VCaP (cell line): ENCODE data around the gene RCE1.

Experiments
- H3K27ac ChIP-seq: fragments of 450-650 bp; 2 replicates; pipeline ENCODE4 v1.5.1; 2017
- TF ChIP-seq, protein P1 (sequence below): fragments of 450-650 bp; conservative IDR thresholded peaks from 2 replicates; pipeline ENCODE4 v1.5.1; 2017; ENCODE audit warnings: mild to moderate bottlenecking, moderate library complexity

Gene RCE1

DNA sequence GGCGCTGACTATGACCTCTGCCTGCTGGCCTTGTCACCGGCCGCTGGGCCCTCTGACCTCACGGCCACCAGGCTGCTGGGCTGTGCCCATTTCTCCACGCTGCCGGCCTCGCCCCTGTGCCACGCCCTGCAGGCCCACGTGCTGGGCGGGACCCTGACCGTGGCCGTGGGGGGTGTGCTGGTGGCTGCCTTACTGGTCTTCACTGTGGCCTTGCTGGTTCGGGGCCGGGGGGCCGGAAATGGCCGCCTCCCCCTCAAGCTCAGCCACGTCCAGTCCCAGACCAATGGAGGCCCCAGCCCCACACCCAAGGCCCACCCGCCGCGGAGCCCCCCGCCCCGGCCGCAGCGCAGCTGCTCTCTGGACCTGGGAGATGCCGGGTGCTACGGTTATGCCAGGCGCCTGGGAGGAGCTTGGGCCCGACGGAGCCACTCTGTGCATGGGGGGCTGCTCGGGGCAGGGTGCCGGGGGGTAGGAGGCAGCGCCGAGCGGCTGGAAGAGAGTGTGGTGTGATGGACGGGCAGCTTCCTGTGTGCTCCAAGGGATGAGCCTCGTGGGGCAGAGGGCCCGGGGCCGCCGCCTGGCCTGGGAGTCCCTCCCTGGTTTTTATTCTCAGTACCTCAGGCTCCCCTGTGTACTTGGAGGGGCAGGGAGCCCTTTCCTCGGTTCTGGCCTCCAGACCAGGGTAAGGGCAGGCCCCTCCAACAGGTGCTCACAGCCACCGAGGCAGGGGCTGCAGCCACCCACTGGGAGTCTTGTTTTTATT, 16.6 kb downstream of the RCE1 start:
- TF ChIP-seq, protein P1, sequence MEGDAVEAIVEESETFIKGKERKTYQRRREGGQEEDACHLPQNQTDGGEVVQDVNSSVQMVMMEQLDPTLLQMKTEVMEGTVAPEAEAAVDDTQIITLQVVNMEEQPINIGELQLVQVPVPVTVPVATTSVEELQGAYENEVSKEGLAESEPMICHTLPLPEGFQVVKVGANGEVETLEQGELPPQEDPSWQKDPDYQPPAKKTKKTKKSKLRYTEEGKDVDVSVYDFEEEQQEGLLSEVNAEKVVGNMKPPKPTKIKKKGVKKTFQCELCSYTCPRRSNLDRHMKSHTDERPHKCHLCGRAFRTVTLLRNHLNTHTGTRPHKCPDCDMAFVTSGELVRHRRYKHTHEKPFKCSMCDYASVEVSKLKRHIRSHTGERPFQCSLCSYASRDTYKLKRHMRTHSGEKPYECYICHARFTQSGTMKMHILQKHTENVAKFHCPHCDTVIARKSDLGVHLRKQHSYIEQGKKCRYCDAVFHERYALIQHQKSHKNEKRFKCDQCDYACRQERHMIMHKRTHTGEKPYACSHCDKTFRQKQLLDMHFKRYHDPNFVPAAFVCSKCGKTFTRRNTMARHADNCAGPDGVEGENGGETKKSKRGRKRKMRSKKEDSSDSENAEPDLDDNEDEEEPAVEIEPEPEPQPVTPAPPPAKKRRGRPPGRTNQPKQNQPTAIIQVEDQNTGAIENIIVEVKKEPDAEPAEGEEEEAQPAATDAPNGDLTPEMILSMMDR: no peak
- H3K27ac ChIP-seq: no peak overlapping the region

DNA sequence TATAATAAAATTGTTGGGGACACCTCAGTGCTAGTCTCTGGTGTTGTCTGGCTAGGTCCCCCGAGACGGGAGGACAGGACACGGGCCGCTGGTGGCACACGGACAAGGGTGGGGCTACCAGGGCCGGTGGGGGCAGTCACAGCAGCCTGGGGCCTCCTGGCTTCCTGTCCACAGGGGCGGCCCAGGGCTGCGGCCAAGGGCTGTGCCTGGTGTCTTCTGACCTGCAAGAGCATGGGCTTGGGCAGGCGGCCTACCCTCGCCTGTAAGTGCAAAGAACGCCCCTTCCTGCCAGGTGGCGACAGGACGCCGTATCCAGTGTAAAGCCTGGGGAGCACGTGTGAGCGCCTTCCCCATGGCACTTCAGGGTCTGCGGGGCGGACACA, 17.2 kb downstream of the RCE1 start:
- TF ChIP-seq, protein P1: 0 out of 2 replicates have a peak, but pooled peaks have one; percentile 12
- H3K27ac ChIP-seq: no peak overlapping the region

DNA sequence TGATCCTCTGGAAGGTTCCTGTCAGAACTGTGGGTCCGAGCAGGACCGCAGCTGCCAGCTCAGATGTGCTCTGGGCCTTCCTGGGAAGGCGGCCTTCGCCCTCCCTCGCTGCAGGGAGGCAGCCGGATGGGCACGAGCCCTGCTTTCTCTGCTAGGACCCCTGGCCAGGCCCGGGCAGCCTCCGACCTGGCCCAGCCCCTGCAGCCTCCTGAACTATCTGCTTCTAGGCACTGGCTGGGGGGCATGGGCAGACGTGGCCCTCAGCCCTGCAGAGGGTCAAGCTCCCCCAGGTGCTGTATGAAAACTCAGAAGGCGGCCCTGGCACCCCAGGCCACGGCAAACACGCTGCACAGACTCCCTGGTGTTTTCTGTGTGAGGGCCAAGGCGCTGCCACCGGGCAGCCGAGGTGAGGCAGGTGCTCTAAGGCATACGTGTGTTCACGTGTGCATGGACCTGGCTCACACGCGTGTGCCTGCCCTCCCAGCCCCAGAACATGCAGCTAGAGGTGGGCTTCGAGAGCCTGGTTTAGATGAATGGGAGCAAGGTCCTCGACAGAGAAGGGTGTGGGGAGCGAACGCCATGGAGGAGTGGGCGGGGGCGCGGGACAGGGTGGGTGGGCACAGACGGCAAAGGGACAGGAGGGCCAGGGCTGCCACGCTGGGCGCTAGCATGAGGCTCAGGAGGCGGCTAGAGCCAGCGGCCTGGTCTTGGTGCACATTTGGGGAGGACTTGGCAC, 18.0 kb downstream of the RCE1 start:
- TF ChIP-seq, protein P1: no peak
- H3K27ac ChIP-seq: no peak overlapping the region

DNA sequence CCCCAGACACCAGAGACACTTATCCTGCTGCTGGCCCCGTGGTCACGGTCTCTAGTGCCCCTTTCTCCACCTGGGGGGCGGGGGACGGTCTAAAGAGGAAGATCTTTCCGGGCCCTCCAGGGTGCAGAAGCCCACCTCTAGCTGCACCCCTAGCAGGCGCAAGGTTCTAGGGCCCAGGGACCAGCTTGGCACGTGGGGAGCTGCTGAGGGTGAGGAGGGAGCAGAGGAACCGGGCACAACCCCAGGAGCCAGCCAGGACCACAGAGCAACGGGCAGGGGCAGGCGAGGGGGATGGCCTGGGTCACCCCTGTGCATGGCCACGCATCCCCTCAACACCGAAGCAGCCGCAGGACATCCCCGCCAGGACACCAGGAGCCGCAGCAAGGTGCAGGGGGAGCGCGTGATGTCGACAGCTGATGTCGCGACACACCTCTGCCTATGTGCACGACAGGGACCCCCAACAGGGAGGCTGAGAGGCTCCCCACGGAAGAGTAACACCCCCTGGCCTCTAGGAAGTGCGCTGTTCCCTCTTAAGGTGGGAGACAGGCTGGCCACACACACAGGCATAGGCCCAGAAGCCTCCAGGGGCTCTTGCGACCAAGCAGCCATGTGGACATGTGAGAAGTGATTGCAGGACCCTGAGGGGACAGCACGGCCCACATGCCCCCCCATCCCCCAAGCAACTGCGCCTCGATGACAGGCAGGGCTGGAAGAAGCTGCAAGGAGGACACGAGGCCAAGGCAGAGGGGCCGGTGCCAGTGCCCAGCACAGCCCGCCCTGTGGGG, 18.7 kb downstream of the RCE1 start:
- H3K27ac ChIP-seq: no peak overlapping the region
- TF ChIP-seq, protein P1: no peak

DNA sequence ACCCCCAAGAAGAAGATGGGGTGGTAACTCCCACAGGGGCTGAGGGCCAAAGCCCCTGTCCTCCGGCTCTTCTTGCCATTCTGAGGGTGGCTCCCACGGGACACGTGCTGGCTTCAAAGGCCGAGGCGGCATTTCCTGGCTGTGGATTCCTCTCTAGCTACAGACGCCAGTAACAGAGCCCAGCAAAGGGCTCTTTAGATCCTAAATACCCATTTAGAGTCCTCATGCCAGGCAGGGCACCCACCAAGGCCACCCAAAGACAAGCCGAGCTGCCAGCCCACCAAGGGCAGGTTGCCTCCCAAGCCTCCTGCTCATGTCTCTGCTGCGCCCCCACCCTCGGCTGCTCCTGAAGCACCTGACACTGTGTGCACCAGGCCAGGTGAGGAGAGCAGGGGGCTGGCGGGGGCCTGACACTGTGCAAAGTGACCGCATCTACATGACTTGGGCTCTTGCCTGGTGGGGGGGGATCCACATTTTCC, 19.4 kb downstream of the RCE1 start:
- H3K27ac ChIP-seq: no peak overlapping the region
- TF ChIP-seq, protein P1: no peak

DNA sequence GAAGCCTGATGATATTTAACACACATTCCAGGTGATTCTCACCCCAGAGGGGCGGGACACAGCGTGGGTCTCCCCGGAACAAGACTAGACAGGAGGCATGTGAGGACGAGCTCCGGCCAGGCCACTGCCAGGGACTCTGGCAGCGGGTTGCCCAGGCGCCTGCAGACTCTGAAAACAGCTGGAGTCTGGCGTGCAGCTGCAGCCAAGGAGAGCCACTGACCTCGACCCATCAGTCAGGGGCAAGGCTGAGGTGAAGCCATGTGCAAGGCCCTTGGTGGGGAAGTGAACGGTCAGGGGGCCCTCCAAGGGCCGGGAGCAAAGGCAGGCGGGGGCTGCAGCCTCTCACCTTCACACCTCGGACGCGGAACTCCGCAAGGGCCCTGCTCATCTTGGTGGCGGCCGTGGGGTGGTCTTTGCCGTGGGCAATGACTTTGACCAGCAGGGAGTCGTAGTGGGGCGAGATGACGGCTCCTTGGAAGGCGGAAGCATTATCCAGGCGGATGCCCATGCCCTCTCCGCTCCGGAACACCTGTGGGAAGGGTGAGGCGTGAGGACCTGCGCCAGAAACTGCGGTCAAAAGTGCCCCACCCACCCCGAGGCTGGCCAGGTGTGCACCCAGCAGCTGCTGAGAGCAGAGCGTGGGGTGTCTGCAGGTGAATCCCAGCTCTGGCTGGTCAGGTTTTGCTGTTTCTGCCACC, 20.3 kb downstream of the RCE1 start:
- no peak overlapping the region for H3K27ac ChIP-seq
- TF ChIP-seq, protein P1: no peak
